Right ventricle myocardium superior (tissue), 1 donor: ENCODE data around the gene SLC25A10. TPM values are rescaled to one million over a fixed set of nuclear protein-coding genes. Genes with fewer than 3 reads are reported as not detected.

Source experiments
- ATAC-seq: fragments of 200-7000 bp; cut with Tn5 transposase; one replicate; pipeline ENCODE4 v1.9.1; 2020; ENCODE audit warnings: mild to moderate bottlenecking; ENCODE audit not compliant: poor library complexity
- DNase-seq: peaks from one replicate; pipeline ENCODE4 v3.0.0-alpha.2; 2020
- intact Hi-C: fragments of 100-400 bp; cut with DNase I; formaldehyde crosslinking; loops from one replicate; pipeline ENCODE4 v1.11.2; 2022
- total RNA-seq: library from RNA; stranded (reverse); fragmentation: NEBNext Ultra II Directional; extraction: Animal tissue kit (Norgen Biotek cat#: 25700); gene quantifications from one replicate; pipeline ENCODE4 v1.2.1, GENCODE V29; 2021
- donor health status: DM: no; HTN: yes; CAD: no; lungs with severe emphysema.

Gene SLC25A10
- total RNA-seq, 1 donor from 2014 or later = 7.0 TPM

- intact Hi-C loops = no loop called here
- peak; percentile 95 for ATAC-seq
- DNase-seq = peak; percentile 97
Measured at GRCh38 chr17:81702934-81703746, 8.9 kb upstream of the SLC25A10 start, which contains the start of gene MRPL12. Gene MRPL12, plus strand, starts transcription at chr17:81703367. Its CDS starts 135 bp downstream, at chr17:81703502.

GRCh38 chr17:81703747-81704654 is 8.1 kb upstream of the SLC25A10 start:
- no peak for DNase-seq
- no peak for ATAC-seq
- intact Hi-C loops = no loop called here

GRCh38 chr17:81705518-81706231 is 6.4 kb upstream of the SLC25A10 start:
- intact Hi-C loops = no loop called here
- ATAC-seq (no peak), DNase-seq (no peak)

- no peak for ATAC-seq
- intact Hi-C loops = no loop called here
- DNase-seq = no peak
Measured at GRCh38 chr17:81706232-81706611, 5.9 kb upstream of the SLC25A10 start.

GRCh38 chr17:81706757-81707624 is 5.1 kb upstream of the SLC25A10 start:
- no peak for ATAC-seq
- peak; percentile 30 for DNase-seq
- intact Hi-C loops = no loop called here

GRCh38 chr17:81707725-81708646 is 4.1 kb upstream of the SLC25A10 start:
- no peak for ATAC-seq
- peak; percentile 36 for DNase-seq
- intact Hi-C loops = no loop called here

- intact Hi-C loops = no loop called here
- DNase-seq = peak; percentile 29
- ATAC-seq = no peak
Measured at GRCh38 chr17:81708739-81709185, 3.3 kb upstream of the SLC25A10 start.

GRCh38 chr17:81710514-81711308 is 1.4 kb upstream of the SLC25A10 start:
- ATAC-seq = no peak
- intact Hi-C loops = no loop called here
- peak; percentile 50 for DNase-seq

- intact Hi-C loops = no loop called here
- ATAC-seq = peak; percentile 5
- DNase-seq = no peak
Measured at GRCh38 chr17:81712468-81713003, 452 bp downstream of the SLC25A10 start.

- ATAC-seq = no peak
- no peak for DNase-seq
- intact Hi-C loops = no loop called here
Measured at GRCh38 chr17:81713004-81713555, 996 bp downstream of the SLC25A10 start.

- intact Hi-C loops = no loop called here
- DNase-seq (no peak), ATAC-seq (no peak)
Measured at GRCh38 chr17:81713556-81714411, 1.7 kb downstream of the SLC25A10 start.

- no peak for ATAC-seq
- DNase-seq = no peak
- intact Hi-C loops = no loop called here
Measured at GRCh38 chr17:81714412-81715106, 2.5 kb downstream of the SLC25A10 start.

GRCh38 chr17:81715107-81715871 is 3.2 kb downstream of the SLC25A10 start:
- DNase-seq (no peak), ATAC-seq (no peak)
- intact Hi-C loops = no loop called here
